SU-DHL-6 (cell line): Measurements from ENCODE around the gene BCAS4.

Experiments
- H2AFZ ChIP-seq: fragments of 200-600 bp; sonication (generic); 2 replicates; pipeline ENCODE4 v1.6.1; 2014; ENCODE audit warnings: low read depth, mild to moderate bottlenecking, moderate library complexity, mixed read lengths, antibody characterized with exemption, low read length; ENCODE audit not compliant: severe bottlenecking
- H3F3A ChIP-seq: fragments of 200-600 bp; shearing (Covaris generic); 2 replicates; pipeline ENCODE4 v1.6.0; 2016; ENCODE audit warnings: antibody characterized with exemption, mild to moderate bottlenecking; ENCODE audit not compliant: insufficient read depth
- H3K27ac ChIP-seq: fragments of 200-600 bp; sonication (generic); 2 replicates; pipeline ENCODE4 v1.5.1; 2016; ENCODE audit warnings: low read depth, mild to moderate bottlenecking, low read length, moderate library complexity, mixed read lengths
- H3K27me3 ChIP-seq: fragments of 200-600 bp; sonication (generic), shearing (Covaris generic); 2 replicates; pipeline ENCODE4 v1.6.0; 2014; ENCODE audit warnings: mild to moderate bottlenecking, low read length
- H3K36me3 ChIP-seq: fragments of 200-600 bp; sonication (generic); 2 replicates; pipeline ENCODE4 v1.6.1; 2014; ENCODE audit warnings: mild to moderate bottlenecking, low read length, mixed read lengths
- H3K4me2 ChIP-seq: fragments of 300-600, 200-600 bp; shearing (Covaris generic), sonication (generic); 2 replicates; pipeline ENCODE4 v1.6.0; 2014; ENCODE audit warnings: low read length, low read depth, mild to moderate bottlenecking; ENCODE audit not compliant: poor library complexity, severe bottlenecking
- H3K4me3 ChIP-seq: fragments of 200-600 bp; sonication (generic); 2 replicates; pipeline ENCODE4 v1.5.1; 2014; ENCODE audit warnings: antibody characterized with exemption, low read length, mild to moderate bottlenecking, mixed read lengths; ENCODE audit not compliant: insufficient read depth, poor library complexity, severe bottlenecking
- H3K79me2 ChIP-seq: fragments of 200-600 bp; sonication (generic); 2 replicates; pipeline ENCODE4 v1.6.1; 2014; ENCODE audit warnings: mild to moderate bottlenecking, low read length, moderate library complexity; ENCODE audit not compliant: insufficient read depth
- H3K9ac ChIP-seq: fragments of 200-600 bp; sonication (generic); 2 replicates; pipeline ENCODE4 v1.7.0; 2014; ENCODE audit warnings: mild to moderate bottlenecking, low read length
- H3K9me2 ChIP-seq: fragments of 200-600 bp; sonication (generic); replicated peaks from 2 replicates; pipeline ENCODE4 v1.6.1; 2014; ENCODE audit warnings: low read length; ENCODE audit not compliant: insufficient read depth
- H3K9me3 ChIP-seq: fragments of 200-600 bp; sonication (generic); 2 replicates; pipeline ENCODE4 v1.6.1; 2014; ENCODE audit warnings: low read length, mixed read lengths; ENCODE audit not compliant: insufficient read depth
- H4K20me1 ChIP-seq: fragments of 200-600 bp; sonication (generic); 2 replicates; pipeline ENCODE4 v1.6.1; 2014; ENCODE audit warnings: low read depth, mild to moderate bottlenecking, antibody characterized with exemption, low read length, moderate library complexity, mixed read lengths
- CTCF ChIP-seq: fragments of 200-600 bp; sonication (generic); IDR thresholded peaks from one replicate; pipeline ENCODE4 v1.5.1; 2017; ENCODE audit warnings: antibody characterized with exemption, mild to moderate bottlenecking, low read length, moderate library complexity; ENCODE audit not compliant: insufficient read depth, poor library complexity, severe bottlenecking
- EZH2phosphoT487 ChIP-seq: fragments of 200-600 bp; sonication (generic), shearing (Covaris generic); conservative IDR thresholded peaks from 2 replicates; pipeline ENCODE4 v1.6.1; 2018; ENCODE audit warnings: mild to moderate bottlenecking, antibody characterized with exemption, low read length, moderate library complexity, mixed read lengths

Gene BCAS4

DNA sequence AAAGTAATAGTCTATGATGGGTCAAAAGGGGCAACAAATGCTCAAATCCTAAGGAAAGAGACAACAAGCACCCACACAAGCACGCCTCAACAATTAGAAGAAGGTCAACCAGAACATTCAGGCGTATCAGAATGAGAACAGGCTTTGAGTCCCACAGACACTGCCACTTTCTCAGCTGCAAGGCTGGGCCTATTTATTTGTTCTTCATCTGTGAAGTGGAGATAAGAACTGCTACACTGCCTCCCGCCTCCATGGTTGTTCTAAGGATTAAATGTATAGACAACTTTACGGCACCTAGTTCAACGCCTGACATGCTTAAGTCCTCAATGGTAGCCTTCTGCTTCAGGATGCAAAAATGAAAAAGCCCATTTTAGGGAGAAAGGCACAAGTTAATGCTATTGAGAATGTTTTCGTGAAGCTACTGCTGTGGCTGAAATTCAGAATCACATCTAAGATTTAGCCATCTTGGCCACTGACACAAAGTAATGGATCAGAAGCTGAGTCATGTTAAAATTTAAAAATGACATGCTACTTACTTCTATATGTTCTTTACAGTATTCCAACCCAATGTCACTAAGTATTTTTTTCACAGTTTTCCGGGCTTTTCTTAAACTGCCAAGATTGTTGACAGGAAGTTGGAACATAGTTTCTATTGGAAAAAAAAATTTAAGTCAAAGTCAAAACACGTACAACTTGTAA lies 108.6 kb downstream of the BCAS4 start:
- Histone ChIP-seq H4K20me1 (peaks cover 49% of the 10 kb centered on the region), H3K27ac (no peak overlapping the region), H3K9me2 (no peaks in the 10 kb centered on the region), H3K79me2 (peaks cover 87% of the 10 kb centered on the region), H3K4me3 (no peak overlapping the region), H3F3A (peaks cover 58% of the 10 kb centered on the region; the same call in 1 of the 2 replicates), H3K27me3 (no peaks in the 10 kb centered on the region), H3K9me3 (no peaks in the 10 kb centered on the region), H3K4me2 (no peak overlapping the region), H3K9ac (no peak overlapping the region), H3K36me3 (peaks cover 54% of the 10 kb centered on the region), H2AFZ (no peak overlapping the region)
- no peak for TF ChIP-seq EZH2phosphoT487
- TF ChIP-seq CTCF: no peak

GRCh38 chr20:50904067-50904570 lies 109.3 kb downstream of the BCAS4 start:
- peaks cover 49% of the 10 kb centered on the region for H3K36me3 ChIP-seq
- no peaks in the 10 kb centered on the region for H3K9me2 ChIP-seq
- no peak overlapping the region for H3K27ac ChIP-seq
- no peak overlapping the region for H3K4me3 ChIP-seq
- H3K4me2 ChIP-seq: no peak overlapping the region
- peaks cover 93% of the 10 kb centered on the region for H3K79me2 ChIP-seq
- TF ChIP-seq EZH2phosphoT487 (no peak), CTCF (no peak)
- peaks cover 49% of the 10 kb centered on the region for H4K20me1 ChIP-seq
- H3K9ac ChIP-seq: no peak overlapping the region
- no peak overlapping the region for H2AFZ ChIP-seq
- H3F3A ChIP-seq: peaks cover 53% of the 10 kb centered on the region; the same call in 1 of the 2 replicates
- no peaks in the 10 kb centered on the region for H3K9me3 ChIP-seq
- H3K27me3 ChIP-seq: no peaks in the 10 kb centered on the region

DNA sequence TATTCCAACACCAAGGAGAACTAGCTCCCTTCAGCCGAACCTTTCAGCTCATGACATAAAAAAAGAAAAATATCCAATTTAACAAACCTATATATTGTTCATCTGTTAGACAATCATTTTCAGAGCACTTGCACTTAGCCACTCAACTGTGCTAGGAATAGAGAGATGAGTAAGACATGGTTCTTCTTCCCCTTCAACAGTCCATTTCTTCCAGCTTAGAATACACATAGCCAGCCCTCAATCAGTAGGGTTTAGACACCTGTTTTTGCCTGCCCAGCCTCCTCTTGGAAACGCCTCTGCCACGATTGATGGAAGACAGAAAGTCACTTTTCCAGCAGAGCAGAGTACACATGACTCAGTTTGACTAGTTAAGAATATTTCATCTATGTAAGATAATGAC lies 114.6 kb downstream of the BCAS4 start:
- Histone ChIP-seq H3K4me2 (no peak overlapping the region), H3K9me3 (no peaks in the 10 kb centered on the region), H3K27me3 (no peaks in the 10 kb centered on the region), H3K4me3 (no peak overlapping the region), H2AFZ (no peak overlapping the region), H3K36me3 (peaks cover 16% of the 10 kb centered on the region; the same call in 1 of the 2 replicates), H3K9ac (no peak overlapping the region), H3K79me2 (peaks cover 100% of the 10 kb centered on the region), H4K20me1 (peaks cover 45% of the 10 kb centered on the region), H3K9me2 (no peaks in the 10 kb centered on the region), H3K27ac (no peak overlapping the region), H3F3A (peaks cover 22% of the 10 kb centered on the region; the same call in 1 of the 2 replicates)
- no peak for TF ChIP-seq CTCF
- no peak for TF ChIP-seq EZH2phosphoT487
